Stimulated activated CD4-positive, alpha-beta T cell treated with anti-CD3 and anti-CD28 coated beads, Interleukin-4, amount 100 ng/mL, for 4 hours (primary cell): ENCODE results near the gene ODF2.
"Not testable (repeated sequence)": the region's sequence is repeated elsewhere in the genome, so short reads cannot be mapped to it uniquely, and the experiment has no call there.

Source experiments
- DNase-seq, 2 experiments: peaks; one replicate each; pipeline ENCODE4 v3.0.0-alpha.2; 2020

ODF2 gene

DNA sequence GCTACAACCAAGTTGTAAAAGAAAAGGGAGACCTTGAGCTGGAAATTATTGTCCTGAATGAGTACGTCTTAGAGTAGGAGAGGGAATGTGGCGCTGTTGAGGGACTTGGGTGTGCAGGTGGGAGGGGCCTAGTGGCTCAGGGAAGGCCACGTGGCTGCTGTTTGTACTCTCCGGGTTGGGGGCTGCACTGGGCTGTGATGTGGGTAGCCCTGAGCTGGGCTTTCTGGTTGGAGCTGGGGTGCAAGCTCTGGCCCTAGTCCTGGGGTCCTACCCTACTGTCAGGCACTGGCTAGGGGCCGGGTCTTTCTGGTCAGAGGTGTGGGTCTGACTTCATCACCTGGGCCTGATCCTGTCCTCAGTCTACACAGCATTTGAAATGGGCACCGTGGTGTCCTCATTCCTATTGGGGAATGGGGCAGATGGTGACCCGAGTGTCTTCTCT is 29.6 kb downstream of the ODF2 start:
- DNase-seq = no peak

DNA sequence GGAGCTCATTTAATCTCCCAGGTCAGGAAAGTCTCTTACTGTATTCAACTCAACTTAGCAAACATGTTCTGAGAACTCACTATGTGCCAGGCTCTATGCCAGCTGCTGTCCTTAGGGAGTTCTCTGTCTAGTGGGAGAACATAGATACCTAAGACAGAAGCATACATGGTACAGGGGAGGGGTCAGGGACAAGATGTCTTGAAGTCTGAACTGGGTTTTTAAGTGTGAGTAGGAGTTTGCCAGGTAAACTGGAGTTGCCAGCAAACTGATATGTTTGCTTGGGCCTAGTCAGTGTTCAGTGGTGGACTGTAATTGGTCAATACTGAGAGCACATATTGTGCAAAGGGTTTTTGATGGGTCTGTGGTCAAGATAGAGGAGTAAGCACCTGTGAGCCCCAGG is 30.4 kb downstream of the ODF2 start:
- DNase-seq = no peak

DNA sequence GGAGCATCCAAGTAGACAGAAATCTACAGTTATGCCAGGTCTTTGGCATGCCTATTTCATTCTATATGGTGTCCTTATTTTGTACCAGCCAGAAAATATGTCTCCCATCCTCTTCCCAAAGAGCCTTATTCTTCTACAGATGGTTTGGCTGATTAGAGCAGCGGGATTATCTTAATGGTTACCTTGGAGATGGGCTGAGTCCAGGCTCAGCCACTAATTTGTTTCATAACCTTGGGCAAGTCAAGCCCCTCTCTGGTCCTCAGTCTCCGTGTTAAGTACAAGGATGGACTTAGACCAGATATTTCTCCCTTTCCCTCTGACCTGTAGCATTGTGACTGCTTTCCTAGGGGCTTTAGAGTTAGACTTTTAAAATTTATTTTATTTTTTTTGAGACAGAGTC is 37.6 kb downstream of the ODF2 start:
- DNase-seq = no peak

DNA sequence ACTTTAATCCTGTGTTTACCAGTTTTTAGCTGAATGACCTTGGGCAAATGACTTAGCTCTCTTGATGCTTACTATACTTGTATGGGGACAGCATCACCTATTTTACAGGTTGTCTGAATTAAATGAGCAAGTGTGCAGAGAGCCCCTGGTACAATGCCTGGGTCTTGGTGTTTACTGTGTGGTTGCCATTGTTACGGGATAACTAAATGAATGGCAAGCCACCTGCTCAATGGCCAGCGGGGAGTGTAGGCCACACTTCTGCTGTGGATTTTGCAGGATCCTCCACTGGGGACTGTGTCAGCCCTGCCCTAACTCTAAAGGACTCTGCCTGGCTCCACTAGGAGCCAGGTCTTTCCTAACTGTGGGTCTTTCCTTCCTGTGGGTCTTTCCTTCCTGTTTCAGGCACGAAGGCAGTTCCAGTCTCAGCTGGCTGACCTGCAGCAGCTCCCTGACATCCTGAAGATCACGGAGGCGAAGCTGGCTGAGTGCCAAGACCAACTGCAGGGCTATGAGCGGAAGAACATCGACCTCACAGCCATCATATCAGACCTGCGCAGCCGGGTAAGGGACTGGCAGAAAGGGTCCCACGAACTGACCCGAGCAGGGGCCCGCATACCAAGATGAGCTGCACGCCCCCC is 38.4 kb downstream of the ODF2 start:
- no peak for DNase-seq

DNA sequence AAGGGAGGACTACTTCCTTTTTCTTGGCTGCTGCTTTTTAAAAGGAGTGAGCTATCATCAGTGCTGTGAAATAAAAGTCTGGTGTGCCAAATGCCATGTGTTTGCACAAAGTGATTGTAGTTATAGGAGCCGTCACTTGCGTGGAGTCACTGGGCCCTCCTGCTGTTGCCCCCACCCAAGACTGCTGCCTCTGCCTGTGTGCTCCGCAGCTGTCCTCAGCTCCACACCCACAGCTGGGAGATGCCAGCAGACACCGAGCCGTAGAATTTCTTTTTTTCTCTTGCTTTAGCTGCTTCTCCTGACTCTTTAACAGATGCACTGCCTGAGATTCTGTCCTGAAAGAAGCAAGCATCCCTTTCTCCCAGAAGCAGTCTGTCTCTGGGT is 38.9 kb downstream of the ODF2 start:
- DNase-seq = no peak

DNA sequence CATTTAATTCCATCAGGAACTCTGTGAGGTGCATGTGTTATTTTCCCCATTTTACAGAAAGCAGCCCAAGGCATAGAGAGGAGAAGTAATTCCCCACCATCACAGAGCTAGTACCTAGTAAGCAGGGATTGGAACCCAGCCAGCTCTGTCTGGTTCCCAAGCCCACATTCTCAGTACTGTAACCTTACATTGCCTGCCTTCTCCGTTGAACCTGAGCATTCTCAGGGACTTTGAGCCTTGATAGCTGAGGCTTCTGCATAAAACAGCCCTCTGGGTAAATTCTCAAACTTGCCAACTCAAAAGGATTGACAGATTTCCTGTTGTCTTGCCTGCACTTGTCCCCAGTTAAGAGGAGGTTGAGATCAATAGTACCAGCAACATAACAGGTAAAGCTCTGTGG is 39.5 kb downstream of the ODF2 start:
- no peak for DNase-seq

DNA sequence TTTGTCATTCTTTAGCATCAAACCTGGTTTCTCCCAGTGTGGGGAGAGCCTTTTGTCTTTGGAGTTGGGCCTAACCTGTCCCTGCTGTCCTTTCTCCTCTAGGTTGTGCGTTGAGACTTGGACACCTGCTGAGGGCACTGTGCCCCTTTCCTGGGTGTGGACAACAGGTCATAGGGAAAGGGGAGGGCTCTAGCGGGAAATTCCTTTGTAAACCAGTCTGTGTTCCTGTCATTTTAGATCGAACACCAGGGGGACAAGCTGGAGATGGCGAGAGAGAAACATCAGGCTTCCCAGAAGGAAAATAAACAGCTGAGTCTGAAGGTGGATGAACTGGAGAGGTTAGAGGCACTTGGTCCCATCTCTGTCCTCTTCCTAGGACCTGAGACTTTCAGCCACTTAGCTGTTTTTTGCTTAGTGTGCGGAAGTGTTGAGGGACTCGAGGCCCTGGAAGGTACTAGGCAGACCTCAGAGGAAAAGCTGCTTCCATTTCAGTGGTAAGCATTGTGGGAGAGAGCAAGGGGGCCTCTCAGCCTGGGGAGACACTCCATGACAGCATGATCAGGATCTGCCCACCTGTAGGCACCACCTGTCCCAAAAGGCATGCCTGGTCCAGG is 40.1 kb downstream of the ODF2 start:
- DNase-seq = no peak

DNA sequence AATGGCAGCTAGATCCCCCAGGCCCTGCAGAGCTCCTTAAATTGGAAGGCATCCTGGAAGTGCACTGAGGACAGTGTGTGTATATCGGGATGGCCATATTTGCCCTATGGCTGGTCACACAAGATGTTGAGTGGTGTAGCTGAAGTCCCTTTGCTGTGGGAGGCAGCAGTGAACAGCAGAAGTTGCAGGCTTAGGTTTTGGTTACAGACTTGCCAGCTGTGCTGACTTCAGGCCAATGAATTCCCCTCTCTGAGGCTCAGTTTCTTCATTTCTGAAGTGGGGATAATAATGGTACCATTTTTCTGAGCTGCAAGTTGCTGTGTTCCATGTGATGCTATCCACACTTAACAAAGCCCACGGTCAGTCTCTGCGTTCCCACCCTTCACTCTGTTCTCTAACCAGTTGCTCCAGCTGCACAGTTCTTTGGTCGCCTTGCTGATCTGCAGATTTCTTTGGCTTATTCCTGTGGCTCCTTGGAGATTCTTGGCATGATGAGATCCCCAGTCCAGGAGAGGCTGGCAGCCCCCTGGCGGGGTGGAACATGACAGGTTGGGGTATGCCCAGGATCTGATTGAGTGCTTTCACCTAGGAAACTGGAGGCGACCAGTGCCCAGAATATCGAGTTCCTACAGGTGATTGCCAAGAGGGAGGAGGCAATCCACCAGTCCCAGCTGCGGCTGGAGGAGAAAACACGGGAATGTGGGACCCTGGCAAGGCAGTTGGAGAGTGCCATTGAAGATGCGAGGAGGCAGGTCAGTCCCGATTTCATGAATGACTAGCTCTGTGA is 42.2 kb downstream of the ODF2 start:
- DNase-seq = no peak

DNA sequence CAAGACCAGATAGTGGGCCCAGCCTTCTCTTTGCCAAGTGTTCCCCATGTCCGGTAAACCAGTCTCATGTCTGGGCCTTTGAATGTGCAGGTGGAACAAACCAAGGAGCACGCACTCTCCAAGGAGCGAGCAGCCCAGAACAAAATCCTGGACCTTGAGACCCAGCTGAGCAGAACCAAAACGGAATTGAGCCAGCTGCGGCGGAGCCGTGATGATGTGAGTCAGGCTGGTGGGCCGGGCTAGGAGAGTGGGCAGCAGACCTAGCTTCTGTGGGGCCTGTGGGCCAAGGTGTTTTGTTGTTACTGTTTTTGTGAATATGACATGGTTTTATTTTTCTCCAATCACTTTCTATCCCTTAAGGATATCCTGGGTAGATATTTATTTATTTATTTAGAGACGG is 43.1 kb downstream of the ODF2 start:
- DNase-seq = no peak

DNA sequence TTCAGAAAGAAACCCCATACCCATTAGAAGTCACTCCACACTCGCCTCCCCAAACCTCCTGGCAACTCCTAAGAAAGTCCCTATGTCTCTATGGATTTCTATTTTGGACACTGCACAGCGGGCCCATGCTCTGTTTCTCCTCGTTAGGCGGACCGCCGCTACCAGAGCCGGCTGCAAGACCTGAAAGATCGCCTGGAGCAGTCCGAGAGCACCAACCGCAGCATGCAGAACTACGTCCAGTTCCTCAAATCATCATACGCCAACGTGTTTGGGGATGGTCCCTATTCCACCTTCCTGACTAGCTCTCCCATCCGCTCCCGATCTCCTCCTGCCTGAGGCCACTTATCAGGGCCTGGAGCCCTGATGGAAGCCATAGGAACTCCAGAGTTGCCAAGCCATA is 44.1 kb downstream of the ODF2 start:
- no peak for DNase-seq

DNA sequence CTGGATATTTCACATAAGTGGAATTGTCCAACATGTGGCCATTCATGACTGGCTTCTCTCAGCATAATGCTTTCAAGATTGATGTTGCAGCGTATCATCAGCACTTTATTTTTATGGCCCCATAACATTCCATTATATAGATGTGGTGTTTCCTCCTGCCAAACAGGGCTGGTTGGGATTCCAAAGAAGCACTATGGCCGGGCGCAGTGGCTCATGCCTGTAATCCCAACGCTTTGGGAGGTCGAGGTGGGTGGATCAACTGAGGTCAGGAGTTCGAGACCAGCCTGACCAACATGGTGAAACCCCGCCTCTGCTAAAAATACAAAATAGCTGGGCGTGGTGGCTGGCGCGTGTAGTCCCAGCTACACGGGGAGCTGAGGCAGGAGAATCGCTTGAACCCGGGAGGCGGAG is 47.6 kb downstream of the ODF2 start:
- not testable (repeated sequence) for DNase-seq

DNA sequence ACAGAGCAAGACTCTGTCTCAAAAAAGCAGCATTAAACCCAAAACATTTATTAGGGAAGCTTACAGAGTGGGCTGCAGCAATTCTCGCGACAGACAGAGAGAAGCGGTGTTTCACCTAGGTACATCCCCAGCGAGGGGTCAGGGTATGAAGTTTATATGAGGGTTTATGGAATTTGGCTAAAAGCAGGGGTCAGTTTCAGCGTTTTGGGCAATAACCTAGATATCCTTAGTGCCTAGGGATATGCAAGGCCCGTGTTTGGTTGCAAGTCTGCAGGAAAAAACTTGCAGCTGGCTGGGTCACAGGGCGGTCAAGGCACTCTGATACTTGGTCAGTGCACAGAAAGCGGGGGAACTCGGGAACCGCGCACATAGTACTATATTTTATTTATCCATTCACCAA is 48.1 kb downstream of the ODF2 start:
- DNase-seq = no peak

DNA sequence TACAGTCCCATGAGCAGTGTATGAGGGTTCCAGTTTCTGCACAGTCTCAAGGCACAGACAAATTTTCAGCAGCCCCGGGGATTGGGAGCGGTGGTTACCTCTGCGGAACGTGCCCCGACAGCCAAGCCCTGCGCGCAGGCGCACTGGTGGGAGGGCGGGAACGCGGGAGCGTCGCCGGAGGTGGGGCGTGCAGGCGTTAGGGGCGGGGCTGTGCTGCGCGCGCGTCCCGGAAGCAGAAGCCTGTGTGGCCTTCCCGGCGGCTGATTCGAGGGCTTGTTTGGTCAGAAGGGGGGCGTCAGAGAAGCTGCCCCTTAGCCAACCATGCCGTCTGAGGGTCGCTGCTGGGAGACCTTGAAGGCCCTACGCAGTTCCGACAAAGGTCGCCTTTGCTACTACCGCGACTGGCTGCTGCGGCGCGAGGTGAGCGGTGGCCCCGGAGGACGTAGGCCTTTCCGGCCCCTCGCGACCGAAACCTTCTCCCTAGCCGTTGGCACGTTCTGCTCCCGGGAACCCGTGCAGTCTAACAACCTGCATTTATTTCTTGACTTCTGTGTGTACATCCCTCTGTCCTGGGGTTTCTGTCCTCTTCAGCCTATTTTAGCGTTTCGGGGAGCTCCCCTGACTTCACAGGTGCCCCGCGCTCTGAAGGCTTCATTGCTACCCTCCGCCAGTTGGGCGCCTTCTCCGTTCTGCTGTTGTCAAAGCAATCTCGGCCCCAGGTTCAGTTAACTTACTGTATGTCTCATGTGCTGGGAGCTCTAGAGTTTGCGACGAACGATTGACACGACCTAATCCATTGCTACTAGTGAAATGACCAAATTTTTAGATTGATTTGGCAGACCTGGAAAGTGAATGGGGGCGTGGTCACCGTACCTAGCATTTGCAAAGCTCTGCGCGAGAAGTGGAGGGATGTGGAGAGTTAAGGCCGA is 48.9 kb downstream of the ODF2 start, which contains the start of gene GLE1:
TSS of gene GLE1 (plus strand) at position 235 of the 929 bp plus-strand sequence. CDS start at position 322, 87 bp downstream.
- DNase-seq = peak; percentile 93 to 99

DNA sequence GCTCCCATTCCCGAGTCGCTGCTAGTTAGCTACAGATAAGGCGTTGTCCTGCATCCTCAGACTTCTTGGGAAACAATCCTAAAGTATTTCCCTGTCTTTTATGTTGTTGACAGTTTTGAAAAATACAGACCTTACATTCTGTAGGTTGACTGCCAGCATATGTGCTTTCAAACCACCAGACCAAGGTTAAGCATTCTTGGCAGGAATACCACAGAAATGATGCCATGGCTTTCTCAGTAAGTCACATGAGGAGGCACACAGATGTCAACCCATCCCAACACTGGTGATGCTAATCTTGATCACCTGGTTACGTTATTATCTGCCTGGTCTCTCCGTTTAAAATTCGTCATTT is 49.6 kb downstream of the ODF2 start:
- no peak for DNase-seq

DNA sequence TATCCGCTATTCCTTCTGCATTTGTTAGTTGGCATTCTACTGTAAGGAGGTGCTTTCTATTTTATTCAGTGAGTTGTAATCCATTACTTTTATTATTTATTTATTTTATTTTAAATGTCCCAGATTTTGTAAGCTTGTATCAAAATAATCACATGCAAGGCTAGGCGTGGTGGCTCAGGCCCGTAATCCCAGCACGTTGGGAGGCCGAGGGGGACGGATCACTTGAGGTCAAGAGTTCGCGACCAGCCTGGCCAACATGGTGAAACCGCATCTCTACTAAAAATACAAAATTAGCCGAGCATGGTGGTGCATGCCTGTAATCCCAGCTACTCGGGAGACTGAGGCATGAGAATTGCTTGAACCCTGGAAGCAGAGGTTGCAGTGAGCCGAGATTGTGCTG is 50.1 kb downstream of the ODF2 start:
- DNase-seq = not testable (repeated sequence)

DNA sequence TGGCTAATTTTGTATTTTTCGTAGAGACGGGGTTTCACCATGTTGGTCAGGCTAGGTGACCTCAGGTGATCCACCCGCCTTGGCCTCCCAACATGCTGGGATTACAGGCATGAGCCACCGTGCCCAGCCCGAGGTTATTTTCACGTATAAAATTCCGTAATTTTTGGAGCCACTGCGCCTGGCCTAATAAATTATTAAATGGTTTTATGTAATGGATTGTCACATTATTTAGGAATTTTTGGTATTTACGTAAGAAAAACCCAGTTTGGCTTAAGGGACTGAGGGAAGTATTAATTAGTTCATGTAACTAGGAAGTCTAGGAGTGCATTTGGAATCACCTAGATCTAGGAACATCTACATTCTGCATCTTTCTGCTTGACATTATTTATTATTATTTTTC is 57.0 kb downstream of the ODF2 start:
- DNase-seq = no peak

DNA sequence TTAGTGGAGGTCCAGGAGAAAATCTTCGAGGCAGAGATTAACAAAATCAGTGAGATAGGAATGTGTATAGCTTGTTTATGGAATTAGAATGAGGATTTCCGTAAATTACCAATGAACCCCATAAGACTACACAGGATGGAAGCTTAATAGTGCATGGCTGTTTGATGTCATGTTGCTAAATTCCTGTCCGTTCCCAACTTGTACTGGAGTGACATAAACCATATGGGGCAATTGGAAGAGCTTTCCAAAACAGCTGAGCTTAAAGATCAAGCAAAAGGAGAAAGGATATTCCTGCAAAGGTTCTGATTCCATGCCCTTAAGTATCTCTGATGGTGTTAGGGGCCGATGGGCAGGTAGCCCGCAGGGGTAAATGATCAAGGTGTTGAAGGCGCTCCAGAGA is 66.2 kb downstream of the ODF2 start:
- no peak for DNase-seq

DNA sequence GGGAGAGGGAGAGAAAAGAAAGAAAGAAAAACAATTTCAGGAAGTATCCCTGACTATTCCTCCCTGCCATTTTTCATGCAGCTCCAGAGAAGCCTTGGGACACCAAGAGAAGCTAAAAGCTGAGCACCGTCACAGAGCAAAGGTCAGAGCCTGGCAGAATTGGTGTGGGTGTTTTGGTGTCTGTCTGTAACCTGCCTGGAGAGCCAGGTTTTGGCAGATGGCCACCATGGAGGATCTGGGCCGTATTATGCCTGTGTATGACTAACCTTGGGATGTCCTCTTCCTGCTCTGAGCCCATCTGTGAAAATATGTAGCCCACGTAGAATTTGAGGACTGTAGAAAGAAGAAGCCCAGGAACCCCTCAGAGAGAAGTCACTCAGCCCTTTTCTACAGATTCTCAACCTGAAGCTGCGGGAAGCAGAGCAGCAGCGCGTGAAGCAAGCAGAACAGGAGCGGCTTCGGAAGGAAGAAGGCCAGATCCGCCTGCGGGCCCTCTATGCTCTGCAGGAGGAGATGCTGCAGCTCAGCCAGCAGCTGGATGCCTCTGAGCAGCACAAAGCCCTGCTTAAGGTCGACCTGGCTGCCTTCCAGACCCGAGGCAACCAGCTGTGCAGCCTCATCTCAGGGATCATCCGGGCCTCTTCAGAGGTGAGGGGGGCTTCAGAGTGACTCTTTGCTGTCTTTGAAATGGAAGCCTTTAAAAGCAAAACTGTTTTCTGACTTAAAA is 67.6 kb downstream of the ODF2 start:
- DNase-seq = no peak

DNA sequence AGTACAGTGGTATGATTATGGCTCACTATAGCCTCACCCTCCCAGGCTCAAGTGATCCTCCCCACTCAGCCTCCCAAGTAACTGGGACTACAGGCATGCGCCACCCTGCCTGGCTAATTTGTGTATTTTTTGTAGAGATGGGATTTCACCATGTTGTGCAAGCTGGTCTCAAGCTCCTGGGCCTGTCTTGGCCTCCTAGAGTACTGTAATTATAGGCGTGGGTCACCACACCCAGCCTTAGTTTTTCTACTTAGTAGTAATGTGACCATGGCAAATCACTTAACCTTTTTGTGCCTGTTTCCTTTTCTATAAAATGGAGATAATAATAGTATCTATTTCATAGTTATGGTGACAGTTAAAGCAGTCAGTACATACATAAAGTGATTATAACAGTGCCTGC is 70.9 kb downstream of the ODF2 start:
- no peak for DNase-seq

DNA sequence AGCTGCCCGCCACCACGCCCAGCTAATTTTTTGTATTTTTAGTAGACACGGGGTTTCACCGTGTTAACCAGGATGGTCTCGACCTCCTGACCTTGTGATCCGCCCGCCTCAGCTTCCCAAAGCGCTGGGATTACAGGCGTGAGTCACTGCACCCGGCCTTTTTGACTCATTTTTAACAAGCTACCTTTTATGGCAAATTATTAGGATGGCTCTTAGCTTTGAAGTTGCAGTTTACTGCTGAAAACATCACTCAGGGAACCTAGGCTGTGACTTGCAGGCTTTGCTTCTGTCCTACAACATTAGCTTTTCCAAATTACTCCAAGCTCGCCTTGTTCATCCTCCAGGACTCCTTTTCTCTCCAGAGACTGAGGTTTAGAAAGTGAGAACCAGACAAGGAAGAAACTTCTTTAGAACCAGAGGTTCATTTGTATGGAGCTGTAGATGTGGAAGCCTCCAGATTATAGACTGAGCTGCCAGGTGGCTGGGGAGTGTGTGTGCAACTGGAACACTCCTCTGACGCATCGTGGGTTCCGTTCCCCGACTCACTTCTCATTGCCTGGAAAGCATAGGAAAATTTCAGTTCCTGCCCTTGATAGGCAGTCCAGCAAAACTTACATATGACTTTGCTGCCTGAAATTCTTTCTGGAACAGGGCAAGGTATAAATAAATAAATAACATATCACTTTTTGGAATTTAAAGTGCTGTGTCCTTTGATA is 72.8 kb downstream of the ODF2 start:
- DNase-seq = no peak

DNA sequence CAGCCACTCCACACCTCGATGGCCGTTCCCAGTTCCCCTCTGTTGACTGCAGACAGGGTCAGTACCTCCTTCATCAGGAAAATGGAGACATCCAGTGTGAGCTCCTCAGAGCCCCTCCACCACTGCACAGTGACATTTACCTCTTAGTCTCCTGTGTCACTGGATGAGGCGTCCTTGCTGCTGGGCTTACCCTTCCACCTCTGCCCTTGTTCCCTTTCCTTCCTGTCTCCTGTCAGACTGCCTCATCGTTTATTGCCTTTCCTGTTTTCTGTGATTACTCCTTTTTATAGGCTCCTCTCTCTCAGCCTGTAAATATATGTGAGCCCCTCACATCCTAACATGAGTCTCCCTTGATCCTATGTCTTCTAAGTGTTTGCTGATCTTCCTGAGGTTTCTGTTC is 73.4 kb downstream of the ODF2 start:
- no peak for DNase-seq

DNA sequence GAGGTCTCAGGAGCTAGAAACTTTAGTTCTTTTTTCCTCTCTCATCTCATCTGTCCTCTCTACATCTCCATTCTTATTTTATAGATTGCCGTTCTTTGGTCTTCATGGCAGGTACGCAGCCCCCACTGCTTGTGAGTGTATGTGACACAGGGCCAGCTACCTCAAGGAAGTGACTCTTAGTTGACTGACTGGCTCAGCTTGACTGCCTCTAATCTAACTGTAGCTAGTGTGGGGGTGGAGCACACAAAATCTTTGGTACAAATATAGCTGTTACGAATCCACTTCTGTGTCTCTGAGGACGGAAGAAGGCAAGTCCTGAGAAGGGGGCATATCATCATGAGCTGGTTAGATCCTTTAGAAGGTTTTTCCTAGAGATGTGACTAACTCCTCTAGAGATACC is 76.8 kb downstream of the ODF2 start:
- no peak for DNase-seq
